ENCODE data around the gene SMKR1. TPM values are rescaled to one million over a fixed set of nuclear protein-coding genes. Genes with fewer than 3 reads are reported as not detected.

The SMKR1 gene
- total and polyA plus RNA-seq, 7 donors = 0.22 to 0.74 (median 0.25) TPM; not detected in 4

DNA sequence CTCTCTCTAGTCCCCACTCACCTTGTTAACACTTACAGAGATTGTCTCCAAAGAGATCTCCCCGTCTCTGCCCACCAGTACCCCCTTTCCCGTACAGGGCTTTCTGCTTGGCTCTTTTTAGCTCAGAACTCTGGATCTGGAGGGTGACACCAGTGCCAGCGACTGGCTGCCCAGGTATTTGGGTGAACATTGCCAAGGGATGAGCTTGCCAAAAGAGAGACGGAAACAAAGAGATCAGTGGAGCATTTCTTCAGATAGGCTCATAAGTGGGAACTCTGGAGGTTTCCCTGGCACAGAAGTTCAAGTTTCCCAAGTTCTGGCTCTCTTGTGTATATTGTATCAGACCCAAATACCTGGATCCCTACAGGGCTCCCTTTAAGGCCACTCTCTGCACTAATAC lies 38.1 kb upstream of the SMKR1 start:
- no peak for DNase-seq
- TF ChIP-seq, protein P1, sequence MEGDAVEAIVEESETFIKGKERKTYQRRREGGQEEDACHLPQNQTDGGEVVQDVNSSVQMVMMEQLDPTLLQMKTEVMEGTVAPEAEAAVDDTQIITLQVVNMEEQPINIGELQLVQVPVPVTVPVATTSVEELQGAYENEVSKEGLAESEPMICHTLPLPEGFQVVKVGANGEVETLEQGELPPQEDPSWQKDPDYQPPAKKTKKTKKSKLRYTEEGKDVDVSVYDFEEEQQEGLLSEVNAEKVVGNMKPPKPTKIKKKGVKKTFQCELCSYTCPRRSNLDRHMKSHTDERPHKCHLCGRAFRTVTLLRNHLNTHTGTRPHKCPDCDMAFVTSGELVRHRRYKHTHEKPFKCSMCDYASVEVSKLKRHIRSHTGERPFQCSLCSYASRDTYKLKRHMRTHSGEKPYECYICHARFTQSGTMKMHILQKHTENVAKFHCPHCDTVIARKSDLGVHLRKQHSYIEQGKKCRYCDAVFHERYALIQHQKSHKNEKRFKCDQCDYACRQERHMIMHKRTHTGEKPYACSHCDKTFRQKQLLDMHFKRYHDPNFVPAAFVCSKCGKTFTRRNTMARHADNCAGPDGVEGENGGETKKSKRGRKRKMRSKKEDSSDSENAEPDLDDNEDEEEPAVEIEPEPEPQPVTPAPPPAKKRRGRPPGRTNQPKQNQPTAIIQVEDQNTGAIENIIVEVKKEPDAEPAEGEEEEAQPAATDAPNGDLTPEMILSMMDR (IDR thresholded peaks at IDR 0.05) = no peak
- H3K27me3 ChIP-seq (ENCODE audit: insufficient read depth in 3 of 3, low read length in 2 of 3) = no peaks in the 10 kb centered on the region
- 38 to 52% (median 40%) methylated on average over 4 of the region's 4 CpGs for WGBS, 3 donors
- no peaks in the 10 kb centered on the region for H3K9me3 ChIP-seq
- H3K36me3 ChIP-seq (ENCODE audit: insufficient read depth in 1 of 2, low read depth in 1 of 2) = peaks cover 9 to 90% of the 10 kb centered on the region in 2 donors
- H3K27ac ChIP-seq = no peak overlapping the region
- intact Hi-C loops (cut with DNase I) = loop anchor here in 1 of 2 donors (10.0 kb wide), 1 partner anchor 249 kb away; no protein-coding TSS in a partner anchor
- ATAC-seq = no peak
- peaks cover 23% of the 10 kb centered on the region for H3K4me1 ChIP-seq
- H3K4me3 ChIP-seq = no peak overlapping the region

DNA sequence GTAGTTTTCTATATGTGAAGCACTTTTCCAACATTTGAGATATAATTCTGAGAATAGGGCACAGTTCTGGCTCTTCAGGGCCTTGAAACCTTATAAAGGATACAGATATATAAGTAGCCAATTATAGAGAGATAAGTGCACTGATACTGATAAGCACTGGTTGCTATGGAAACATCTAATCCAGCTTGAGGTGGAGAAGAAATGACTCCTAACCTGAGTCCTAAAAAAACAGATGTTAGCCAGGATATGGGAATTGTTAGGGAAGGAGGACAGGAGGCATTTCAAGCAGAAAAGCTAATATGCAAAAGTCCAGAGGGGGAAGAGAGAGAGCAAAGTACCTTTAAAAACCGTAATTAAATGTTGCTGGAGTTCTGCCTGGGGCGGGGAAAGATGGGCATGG lies 37.3 kb upstream of the SMKR1 start:
- H3K9me3 ChIP-seq = no peaks in the 10 kb centered on the region
- ATAC-seq (no peak), DNase-seq (no peak)
- no peaks in the 10 kb centered on the region for H3K27me3 ChIP-seq (ENCODE audit: insufficient read depth in 3 of 3, low read length in 2 of 3)
- 74 to 76% (median 75%) methylated on average over 2 of the region's 2 CpGs for WGBS, 3 donors
- peaks cover 11 to 90% of the 10 kb centered on the region in 2 donors for H3K36me3 ChIP-seq (ENCODE audit: insufficient read depth in 1 of 2, low read depth in 1 of 2)
- peaks cover 23% of the 10 kb centered on the region for H3K4me1 ChIP-seq
- no peak overlapping the region for H3K4me3 ChIP-seq
- TF ChIP-seq, protein P1 (IDR thresholded peaks at IDR 0.05) = no peak
- intact Hi-C loops (cut with DNase I) = loop anchor here in 1 of 2 donors (10.0 kb wide), 1 partner anchor 250 kb away; no protein-coding TSS in a partner anchor
- peak overlapping the region; percentile 76 for H3K27ac ChIP-seq

DNA sequence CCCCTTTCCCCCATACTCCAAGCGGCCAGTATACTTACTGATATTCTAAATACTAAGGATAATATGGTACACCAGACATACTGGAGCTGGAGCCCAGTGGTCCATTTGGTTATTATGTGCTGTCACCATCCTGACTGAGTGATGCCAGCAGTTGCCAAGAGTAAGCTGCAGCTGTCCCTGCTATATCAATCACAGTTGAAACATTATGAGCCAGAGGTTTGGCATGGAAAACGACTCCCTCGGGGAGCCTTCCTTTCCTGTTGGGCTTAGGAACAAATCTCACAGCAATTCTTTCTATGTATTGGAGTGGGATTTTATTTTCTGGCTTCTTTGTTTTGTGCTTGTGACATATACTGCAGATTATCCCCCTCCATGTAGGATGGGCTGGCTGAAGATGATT lies 35.5 kb upstream of the SMKR1 start:
- no peak overlapping the region for H3K4me3 ChIP-seq
- H3K27ac ChIP-seq = peak overlapping the region; percentile 76
- peaks cover 23% of the 10 kb centered on the region for H3K4me1 ChIP-seq
- DNase-seq (peak; percentile 33 to 72), ATAC-seq (peak; percentile 91 to 95 (median 94))
- no peaks in the 10 kb centered on the region for H3K27me3 ChIP-seq (ENCODE audit: insufficient read depth in 3 of 3, low read length in 2 of 3)
- H3K9me3 ChIP-seq = no peaks in the 10 kb centered on the region
- TF ChIP-seq, protein P1 (IDR thresholded peaks at IDR 0.05) = no peak
- intact Hi-C loops (cut with DNase I) = loop anchor here in 1 of 2 donors (10.0 kb wide), 1 partner anchor 252 kb away; no protein-coding TSS in a partner anchor
- H3K36me3 ChIP-seq (ENCODE audit: insufficient read depth in 1 of 2, low read depth in 1 of 2) = peaks cover 13 to 90% of the 10 kb centered on the region in 2 donors
- 24 to 38% (median 36%) methylated on average over 3 of the region's 3 CpGs for WGBS, 3 donors

DNA sequence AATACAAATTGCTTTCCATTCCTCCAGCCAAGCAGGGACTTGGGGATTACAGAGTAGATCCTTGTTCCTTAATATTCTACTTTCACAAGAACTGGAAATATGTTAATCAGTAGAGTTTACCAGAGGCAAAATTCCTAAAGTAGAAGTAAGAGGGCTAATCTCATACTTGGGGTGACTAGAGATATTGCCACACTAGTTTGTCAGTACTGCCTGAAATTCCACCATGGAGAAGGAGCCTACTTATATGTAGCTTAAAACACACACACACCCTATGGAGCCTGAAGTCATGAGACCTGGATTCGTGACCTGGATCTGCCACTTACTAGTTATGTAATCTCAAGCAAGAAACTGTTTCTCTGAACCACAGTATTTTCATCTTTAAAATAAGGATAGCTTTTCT lies 34.2 kb upstream of the SMKR1 start:
- intact Hi-C loops (cut with DNase I) = loop anchor here in 1 of 2 donors (10.0 kb wide), 1 partner anchor 253 kb away; no protein-coding TSS in a partner anchor
- H3K9me3 ChIP-seq = no peaks in the 10 kb centered on the region
- H3K36me3 ChIP-seq (ENCODE audit: insufficient read depth in 1 of 2, low read depth in 1 of 2) = peaks cover 13 to 80% of the 10 kb centered on the region in 2 donors
- H3K27me3 ChIP-seq (ENCODE audit: insufficient read depth in 3 of 3, low read length in 2 of 3) = no peaks in the 10 kb centered on the region
- TF ChIP-seq, protein P1 (IDR thresholded peaks at IDR 0.05) = no peak
- H3K4me3 ChIP-seq = no peak overlapping the region
- DNase-seq = no peak
- H3K4me1 ChIP-seq = peaks cover 23% of the 10 kb centered on the region
- peak overlapping the region; percentile 76 for H3K27ac ChIP-seq
- WGBS, 3 donors = 26 to 92% (median 61%) methylated on average over 1 of the region's 1 CpG
- peak in 2 of 4 donors; percentile 27 to 33 for ATAC-seq

DNA sequence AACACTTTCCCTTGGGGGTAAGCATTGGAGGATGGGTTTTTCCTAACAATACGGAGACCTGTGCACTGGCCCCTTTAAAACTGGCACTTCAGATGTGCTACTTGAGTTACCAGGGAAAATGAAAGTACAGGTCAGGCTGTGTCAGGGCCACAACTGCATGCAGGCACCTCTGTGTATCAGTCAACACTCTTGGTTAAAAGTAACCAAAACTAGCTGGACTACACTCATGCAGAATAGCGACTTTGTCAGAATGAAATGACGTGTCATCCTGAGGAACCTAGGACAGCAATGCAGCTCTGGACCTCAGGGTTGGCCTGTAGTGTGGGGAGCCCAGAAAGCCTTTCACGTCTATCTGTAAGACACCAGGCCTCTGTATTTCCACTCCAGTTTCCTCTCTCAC lies 33.8 kb upstream of the SMKR1 start:
- H3K4me3 ChIP-seq = no peak overlapping the region
- peak overlapping the region; percentile 76 for H3K27ac ChIP-seq
- H3K9me3 ChIP-seq = no peaks in the 10 kb centered on the region
- TF ChIP-seq, protein P1 (IDR thresholded peaks at IDR 0.05) = no peak
- peaks cover 23% of the 10 kb centered on the region for H3K4me1 ChIP-seq
- intact Hi-C loops (cut with DNase I) = loop anchor here in 1 of 2 donors (10.0 kb wide), 1 partner anchor 254 kb away; no protein-coding TSS in a partner anchor
- DNase-seq (no peak), ATAC-seq (no peak)
- 36 to 94% (median 66%) methylated on average over 4 of the region's 4 CpGs for WGBS, 3 donors
- peaks cover 13 to 80% of the 10 kb centered on the region in 2 donors for H3K36me3 ChIP-seq (ENCODE audit: insufficient read depth in 1 of 2, low read depth in 1 of 2)
- H3K27me3 ChIP-seq (ENCODE audit: insufficient read depth in 3 of 3, low read length in 2 of 3) = no peaks in the 10 kb centered on the region

Measured in psoas muscle (tissue), 8 donors.